Measurements from ENCODE around the gene RGS12.

Gene RGS12

GRCh38 chr4:3292571-3293400 lies at the start of gene RGS12:
Gene RGS12, plus strand, starts transcription at chr4:3293021. Its CDS starts 23,150 bp downstream, at chr4:3316171.
- H3K4me3 ChIP-seq (ENCODE audit: low read depth, low read length), result peak within 1 kb of the TSS; percentile 84

GRCh38 chr4:3243136-3243780 lies 49.6 kb upstream of the RGS12 start:
- DNase-seq (ENCODE audit: low read depth), result no peak
- TF ChIP-seq CTCF (IDR thresholded peaks at IDR 0.05; ENCODE audit: insufficient read depth, low read depth, low read length, missing control alignments), result no peak

More at GRCh38 chr4:3292571-3293400, at the start of gene RGS12:
- no peak for TF ChIP-seq CTCF (IDR thresholded peaks at IDR 0.05; ENCODE audit: insufficient read depth, low read depth, low read length, missing control alignments)
- peak; percentile 89 for DNase-seq (ENCODE audit: low read depth)

GRCh38 chr4:3244002-3244401 lies 48.8 kb upstream of the RGS12 start:
- H3K4me3 ChIP-seq (ENCODE audit: low read depth, low read length), result no peak overlapping the region
- DNase-seq (ENCODE audit: low read depth), result no peak
- TF ChIP-seq CTCF (IDR thresholded peaks at IDR 0.05; ENCODE audit: insufficient read depth, low read depth, low read length, missing control alignments), result no peak

More at GRCh38 chr4:3243136-3243780, 49.6 kb upstream of the RGS12 start:
- H3K4me3 ChIP-seq (ENCODE audit: low read depth, low read length), result no peak overlapping the region

- no peak for DNase-seq (ENCODE audit: low read depth)
- H3K4me3 ChIP-seq (ENCODE audit: low read depth, low read length), result no peak overlapping the region
- no peak for TF ChIP-seq CTCF (IDR thresholded peaks at IDR 0.05; ENCODE audit: insufficient read depth, low read depth, low read length, missing control alignments)
These were observed 48.1 kb upstream of the RGS12 start for GRCh38 chr4:3244747-3245146.

- DNase-seq (ENCODE audit: low read depth), result no peak
- TF ChIP-seq CTCF (IDR thresholded peaks at IDR 0.05; ENCODE audit: insufficient read depth, low read depth, low read length, missing control alignments), result no peak
- H3K4me3 ChIP-seq (ENCODE audit: low read depth, low read length), result no peak overlapping the region
These were observed 47.1 kb upstream of the RGS12 start for GRCh38 chr4:3245676-3246075.

GRCh38 chr4:3246458-3247398 lies 46.1 kb upstream of the RGS12 start:
- no peak for DNase-seq (ENCODE audit: low read depth)
- no peak overlapping the region for H3K4me3 ChIP-seq (ENCODE audit: low read depth, low read length)
- no peak for TF ChIP-seq CTCF (IDR thresholded peaks at IDR 0.05; ENCODE audit: insufficient read depth, low read depth, low read length, missing control alignments)

Measured in GM12865 (cell line).